Stimulated activated CD8-positive, alpha-beta memory T cell treated with anti-CD3 and anti-CD28 coated beads, Interleukin-7, amount 100 ng/mL, for 24 hours (primary cell): ENCODE measurements around the gene DYNLRB1.
"Not testable (repeated sequence)": the region's sequence is repeated elsewhere in the genome, so short reads cannot be mapped to it uniquely, and the experiment has no call there.

ENCODE experiments used
- DNase-seq: peaks from one replicate; pipeline ENCODE4 v3.0.0-alpha.2; 2020; ENCODE audit warnings: low read depth

Gene DYNLRB1

DNA sequence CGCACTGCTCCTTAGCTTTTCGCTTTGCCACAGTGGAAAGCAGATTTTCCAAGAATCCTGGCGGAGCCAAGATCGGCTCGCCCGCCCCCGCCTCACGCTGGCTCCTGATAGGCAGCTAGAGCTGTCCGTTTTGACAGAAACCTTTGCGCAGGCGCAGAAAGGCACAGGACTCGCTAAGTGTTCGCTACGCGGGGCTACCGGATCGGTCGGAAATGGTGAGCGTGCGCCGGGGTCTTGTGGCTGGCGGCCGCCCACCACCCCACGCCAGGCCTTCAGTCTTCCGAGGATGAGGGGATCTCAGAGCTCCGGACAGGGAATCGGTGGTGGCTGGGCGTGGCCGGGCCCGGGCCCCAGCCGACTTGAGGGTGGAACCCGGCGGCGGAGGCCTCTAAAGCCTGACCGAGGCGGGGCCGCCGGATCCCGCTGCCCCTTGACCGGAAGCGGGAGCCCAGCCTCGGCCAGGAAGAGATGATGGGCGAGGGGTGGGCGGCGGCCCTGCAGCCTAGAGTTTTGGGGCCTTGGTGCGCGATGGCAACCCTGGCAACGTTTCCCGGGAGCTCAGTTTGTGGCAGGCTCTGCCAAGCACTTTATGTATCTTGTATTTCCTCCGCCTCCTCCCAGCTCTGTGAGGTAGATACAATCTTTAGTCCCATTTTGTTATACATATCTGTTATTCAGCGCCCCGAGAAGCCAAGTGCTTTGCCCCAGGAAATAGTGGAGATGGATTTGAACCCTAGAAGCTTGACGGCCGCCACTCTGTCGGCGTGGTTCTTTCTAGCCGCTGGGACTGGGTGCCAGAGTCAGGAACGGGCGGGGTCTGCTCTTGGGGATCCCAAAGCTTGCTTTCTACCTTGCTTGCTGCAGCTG lies at the start of gene DYNLRB1:
Gene DYNLRB1 (plus strand): TSS at position 176 of the 867 bp plus-strand sequence. CDS start 37 bp downstream, at position 213.
- DNase-seq, result peak; percentile 90

DNA sequence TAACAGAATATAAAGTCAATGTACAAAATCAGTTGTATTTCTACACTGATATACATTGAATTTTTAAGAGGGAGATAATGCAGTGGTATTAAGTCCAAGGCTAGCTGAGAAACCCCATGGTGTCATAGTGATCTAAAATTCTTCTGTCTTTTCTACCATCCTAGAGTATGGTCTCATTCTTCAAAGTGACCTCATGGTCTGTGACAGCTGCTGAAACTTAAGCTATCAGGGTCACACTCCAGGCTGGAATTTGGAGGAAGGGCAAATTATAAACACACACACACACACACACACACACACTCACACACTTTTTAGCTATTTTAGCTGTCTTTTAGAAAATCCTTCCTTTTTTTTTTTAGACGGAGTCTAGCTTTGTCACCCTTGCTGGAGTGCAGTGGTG lies 47.3 kb upstream of the DYNLRB1 start:
- DNase-seq, result no peak

DNA sequence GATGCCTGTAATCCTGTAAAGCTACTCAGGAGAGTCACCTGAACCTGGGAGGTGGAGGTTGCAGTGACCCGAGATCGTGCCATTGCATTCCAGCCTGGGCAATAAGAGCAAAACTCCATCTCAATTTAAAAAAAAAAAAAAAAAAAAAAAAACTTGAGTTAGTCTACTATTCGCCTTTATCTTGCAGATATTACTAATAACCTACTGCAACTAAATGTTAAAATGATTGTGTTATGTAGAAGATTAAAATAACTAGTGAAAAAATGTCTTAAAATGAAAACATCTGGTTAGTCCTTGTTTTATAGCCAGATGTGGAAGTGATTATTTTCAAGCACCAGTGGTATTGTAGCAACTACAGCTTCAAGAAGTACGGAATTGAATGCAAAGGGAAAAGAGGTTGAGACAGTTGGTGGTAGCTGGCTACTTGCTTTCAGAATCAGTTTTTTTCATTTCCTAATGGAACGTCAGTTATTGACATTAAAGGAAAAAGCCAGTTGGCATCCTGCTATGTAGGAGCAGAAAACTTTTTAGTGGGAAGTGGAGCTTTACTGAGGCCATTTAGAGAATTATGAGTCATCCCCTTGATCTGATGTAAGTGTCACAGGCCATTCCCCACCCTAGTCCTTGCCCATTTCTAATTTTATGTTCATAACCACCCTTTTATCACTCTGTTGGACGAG lies 43.8 kb upstream of the DYNLRB1 start:
- no peak for DNase-seq

DNA sequence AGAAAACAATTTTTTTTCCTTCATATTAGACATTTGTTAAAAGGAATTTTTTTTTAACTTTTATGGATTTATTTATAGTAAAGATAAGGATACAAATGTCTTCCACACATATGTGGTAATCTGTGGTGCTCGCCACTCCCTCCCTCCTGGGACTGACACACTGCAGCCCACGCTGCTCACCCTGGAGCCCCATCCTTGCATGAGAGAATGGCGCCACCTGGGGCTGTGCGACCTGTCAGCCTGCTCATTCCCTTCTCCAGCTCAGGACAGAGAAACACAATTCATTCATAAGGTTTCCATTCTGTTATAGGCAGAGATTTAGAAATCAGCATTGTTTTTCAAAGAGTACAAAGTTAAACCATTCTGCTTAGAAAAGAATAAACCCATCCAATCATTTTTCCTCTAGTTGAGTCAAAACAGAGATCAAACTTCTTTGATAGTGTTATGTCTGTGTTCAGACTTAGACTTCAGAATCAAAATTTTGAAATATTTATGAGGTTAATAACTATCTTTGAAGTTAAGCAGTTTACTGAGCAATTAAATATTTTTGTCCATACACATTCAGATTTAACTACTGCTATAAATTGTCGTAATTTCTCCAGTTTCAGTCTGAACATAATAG lies 42.8 kb upstream of the DYNLRB1 start:
- no peak for DNase-seq

DNA sequence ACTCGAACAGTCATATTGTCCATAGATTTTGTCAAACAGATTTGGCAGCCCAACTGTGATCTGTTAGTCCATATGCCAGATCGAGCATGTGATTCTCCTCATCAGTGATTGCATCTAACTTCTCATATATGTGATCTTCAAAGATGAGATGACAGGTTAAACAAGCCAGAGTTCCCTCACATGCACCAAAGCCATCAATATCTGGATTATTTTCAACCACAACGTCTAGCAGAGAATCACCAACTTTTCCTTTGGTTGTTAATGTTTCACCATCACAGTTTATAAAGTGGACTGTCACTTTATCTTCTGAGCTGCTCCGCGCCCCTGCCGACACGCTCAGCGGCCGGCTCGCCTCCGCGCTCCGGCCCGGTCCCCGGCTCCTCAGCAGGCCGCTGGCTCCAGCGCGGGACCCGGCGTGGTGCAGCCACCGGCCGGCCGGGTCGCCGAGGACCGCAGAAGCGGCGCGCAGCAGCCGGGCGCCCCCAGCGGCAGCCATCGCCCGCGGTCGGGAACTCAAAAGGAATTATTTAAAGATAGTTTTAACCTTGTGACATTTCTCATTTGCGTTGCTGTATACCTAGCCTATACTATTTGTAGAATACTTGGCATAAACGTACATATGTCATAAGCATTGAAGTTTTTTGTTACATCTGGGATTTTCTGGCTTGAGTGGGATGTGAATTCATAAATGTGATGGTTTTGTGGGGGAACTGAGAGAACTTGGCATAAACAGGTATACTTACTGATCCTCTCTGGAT lies 40.1 kb upstream of the DYNLRB1 start:
- DNase-seq, result peak; percentile 8

DNA sequence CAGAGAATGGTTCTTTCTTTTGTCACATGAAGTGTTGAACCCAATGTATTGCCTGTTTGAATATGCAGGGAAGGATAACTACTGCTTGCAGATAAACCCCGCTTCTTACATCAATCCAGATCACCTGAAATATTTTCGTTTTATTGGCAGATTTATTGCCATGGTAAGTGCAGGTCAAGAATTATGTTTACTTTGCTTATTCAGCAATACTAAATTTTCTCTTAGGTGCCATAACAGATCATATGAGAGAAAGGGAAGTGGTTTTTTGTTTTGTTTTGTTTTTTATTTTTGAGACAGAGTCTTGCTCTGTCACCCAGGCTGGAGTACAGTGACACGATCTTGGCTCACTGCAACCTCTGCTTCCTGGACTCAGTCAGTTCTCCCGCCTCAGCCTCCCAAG lies 36.6 kb upstream of the DYNLRB1 start:
- DNase-seq, result no peak

DNA sequence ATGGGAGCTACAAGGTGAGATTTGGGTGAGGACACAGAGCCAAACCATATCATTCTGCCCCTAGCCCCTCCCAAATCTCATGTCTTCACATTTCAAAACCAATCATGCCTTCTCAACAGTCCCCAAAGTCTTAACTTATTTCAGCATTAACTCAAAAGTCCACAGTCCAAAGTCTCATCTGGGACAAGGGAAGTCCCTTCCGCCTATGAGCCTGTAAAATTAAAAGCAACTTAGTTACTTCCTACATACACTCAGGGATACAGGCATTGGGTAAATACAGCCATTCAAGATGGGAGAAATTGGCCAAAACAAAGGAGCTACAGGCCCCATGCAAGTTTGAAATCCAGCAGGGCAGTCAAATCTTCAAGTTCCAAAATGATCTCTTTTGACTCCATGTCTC lies 34.1 kb upstream of the DYNLRB1 start:
- DNase-seq, result not testable (repeated sequence)

DNA sequence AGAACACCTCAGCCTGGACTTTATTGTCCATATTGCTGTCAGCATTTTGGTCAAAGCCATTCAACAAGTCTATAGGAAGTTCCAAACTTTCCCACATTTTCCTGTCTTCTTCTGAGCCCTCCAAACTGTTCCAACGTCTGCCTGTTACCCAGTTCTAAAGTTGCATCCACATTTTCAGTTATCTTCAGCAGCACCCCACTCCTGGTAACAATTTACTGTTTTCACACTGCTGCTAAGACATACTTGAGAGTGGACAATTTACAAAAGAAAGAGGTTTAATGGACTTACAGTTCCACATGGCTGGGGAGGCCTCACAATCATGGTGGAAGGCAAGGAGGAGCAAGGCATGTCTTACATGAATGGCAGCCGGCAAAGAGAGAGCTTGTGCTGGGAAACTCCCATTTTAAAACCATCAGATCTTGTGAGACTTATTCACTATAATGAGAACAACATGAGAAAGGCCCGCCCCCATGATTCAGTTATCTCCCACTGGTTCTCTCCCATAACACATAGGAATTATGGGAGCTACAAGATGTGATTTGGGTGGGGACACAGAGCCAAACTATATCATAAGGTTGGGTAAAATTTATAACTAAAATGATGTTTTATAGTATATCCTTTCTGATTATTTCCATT lies 32.5 kb upstream of the DYNLRB1 start:
- DNase-seq, result not testable (repeated sequence)

DNA sequence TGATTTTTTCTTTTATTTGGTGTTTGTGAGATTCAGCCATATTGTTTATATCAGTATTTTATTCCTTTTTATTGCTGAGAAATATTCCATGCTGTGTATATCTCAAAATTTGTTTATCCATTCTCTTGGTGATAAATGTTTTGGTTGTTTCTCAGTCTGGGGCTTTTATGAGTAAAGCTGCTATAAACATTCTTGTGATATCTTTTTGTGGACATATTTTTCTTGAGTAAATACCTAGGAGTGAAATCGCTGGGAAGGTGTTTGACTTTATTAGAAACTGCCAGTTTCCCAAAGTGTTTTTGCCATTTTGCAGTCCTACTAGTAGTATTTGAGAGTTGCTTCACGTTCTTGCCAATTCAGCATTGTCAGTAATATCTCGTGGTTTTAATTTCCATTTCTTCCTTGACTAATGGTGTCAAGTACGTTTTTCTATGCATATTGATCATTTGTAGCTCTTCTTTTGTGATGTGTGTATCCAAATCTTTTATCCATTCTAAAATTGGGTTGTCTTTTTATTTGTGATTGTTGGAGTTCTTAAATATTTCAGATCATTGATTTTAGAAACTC lies 31.1 kb upstream of the DYNLRB1 start:
- DNase-seq, result no peak

DNA sequence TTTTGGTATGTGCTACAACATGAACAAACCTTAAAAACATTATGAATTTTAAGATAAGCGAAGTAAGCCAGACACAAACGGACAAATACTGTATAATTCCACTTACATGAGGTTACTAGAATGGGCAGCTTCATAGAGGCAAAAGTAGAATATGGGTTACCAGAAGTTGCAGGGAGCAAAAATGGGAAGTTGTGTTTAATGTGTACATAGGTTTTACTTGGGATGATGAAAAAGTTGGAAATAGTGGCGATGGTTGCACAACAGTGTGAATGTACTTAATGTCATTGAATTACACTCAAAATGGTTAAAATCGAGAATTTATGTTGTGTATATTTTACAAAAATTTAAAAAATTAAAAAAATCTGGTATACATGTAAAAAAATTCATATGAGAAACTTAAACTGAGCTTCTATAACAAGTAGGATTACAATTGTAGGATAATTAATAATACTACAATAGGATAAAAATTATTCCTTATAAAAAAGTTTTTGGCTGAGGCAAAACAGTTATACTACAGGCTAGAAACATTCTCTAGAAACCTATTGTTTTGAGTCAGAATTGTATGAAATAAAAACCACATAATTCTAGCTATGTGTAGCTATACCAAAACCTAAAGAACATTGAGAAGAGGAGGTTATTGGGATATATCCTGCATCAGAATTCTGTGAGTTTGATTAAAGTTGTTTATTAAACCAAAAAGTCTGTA lies 24.8 kb upstream of the DYNLRB1 start:
- DNase-seq, result no peak

DNA sequence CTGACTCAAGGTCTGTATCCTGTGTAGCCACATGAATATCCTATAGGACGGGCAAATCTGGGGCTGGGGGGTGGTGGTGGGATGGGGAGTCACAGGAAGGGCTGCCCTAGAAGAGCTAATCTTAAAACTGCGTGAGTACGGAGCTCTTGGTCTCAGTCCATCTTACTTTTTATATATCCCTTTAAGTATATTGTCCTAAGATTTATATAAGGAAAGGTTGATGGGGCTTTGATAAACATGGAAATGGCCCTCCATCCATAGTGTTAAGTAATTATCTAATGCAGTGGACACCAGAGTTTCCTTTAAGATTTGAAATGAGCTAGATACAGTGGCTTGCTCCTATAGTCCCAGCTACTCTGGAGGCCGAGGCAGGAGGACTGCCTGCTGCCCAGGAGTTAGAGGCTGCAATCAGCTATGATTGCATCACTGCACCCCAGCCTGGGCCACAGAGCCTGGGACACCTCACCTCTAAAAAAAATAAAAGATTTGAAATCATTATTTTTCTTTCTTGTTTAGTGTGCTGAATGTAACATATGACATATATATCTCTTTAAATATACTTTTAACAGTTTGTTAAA lies 24.2 kb upstream of the DYNLRB1 start:
- no peak for DNase-seq

DNA sequence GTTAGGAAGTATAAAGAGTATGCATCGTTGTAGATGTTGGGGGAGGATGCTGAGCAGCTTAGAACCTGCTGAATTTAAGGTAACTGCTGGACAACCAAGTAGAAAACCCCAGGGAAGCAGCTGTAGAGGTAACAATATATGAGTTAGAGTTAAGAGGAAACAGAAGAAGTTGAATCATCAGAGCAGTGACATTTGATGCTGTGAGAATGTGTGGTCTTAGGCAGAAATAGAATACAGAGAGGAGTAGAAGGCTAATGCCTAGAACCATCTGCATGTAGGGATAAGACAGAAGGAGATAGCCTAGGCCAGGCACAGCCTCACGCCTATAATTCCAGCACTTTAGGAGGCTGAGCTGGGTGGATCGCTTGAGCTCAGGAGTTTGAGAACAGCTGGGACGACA lies 22.6 kb upstream of the DYNLRB1 start:
- DNase-seq, result no peak

DNA sequence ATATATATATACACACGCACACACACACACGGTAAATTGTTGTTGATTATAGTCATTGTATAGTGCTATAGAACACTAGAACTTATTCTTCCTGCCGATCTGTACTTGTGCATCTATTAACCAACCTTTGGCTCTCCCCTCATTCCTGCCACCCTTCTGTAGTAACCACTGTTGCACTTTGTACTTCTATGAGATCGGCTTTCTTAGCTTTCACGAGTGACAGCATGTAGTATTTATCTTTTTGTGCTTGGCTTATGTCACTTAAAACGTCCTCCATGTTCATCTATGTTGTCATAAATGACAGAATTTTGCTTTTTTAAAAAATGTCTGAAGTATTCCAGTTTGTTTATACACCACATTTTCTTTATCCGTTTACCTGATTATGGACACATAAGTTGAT lies 20.9 kb upstream of the DYNLRB1 start:
- no peak for DNase-seq

DNA sequence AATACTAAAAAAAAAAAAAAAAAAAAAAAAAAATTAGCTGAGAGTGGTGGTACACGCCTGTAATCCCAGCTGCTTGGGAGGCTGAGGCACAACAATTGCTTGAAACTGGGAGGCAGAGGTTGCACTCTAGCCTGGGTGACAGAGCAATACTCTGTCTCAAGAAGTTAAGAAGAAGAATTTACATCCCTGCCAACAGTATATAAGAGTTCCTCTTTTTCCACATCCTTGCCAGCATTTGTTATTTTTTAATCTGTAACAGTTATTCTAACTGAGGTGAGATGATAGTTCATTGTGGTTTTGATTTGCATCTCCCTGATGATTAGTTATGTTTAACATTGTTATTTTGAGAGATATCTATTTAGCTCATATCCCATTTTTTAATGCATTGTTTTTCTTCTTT lies 20.3 kb upstream of the DYNLRB1 start:
- DNase-seq, result no peak

DNA sequence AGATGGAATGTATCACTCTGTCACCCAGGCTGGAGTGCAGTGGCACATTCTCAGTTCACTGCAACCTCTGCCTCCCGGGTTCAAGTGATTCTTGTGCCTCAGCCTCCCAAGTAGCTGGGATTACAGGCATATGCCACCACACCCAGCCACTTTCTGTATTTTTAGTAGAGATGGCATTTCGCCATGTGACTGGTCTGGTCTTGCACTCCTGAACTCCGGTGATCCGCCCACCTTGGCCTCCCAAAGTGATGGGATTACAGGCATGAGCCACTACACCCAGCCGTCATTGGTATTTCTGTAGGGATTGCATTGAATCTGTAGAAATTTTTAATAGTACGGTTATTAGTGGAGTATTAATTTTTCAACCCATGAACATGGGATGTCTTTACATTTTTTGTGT lies 18.6 kb upstream of the DYNLRB1 start:
- not testable (repeated sequence) for DNase-seq

DNA sequence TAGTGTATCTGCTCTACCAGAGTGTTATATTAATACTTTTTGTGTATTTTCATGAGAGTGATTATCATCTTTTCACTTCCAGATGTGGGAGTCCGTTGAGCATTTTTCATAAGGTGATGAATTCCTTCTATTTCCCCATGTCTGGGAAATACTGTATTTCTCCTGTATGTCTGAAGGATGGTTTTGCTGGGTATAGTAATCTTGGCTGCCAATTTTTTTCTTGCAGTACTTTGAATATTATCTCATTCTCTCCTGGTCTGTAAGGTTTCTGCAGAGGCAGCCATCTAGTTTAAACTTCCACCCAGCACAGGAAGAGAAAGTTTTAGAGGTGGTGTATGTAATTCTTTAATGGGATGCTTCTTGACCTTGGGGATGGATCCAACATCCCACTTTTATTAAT lies 15.4 kb upstream of the DYNLRB1 start:
- DNase-seq, result no peak

DNA sequence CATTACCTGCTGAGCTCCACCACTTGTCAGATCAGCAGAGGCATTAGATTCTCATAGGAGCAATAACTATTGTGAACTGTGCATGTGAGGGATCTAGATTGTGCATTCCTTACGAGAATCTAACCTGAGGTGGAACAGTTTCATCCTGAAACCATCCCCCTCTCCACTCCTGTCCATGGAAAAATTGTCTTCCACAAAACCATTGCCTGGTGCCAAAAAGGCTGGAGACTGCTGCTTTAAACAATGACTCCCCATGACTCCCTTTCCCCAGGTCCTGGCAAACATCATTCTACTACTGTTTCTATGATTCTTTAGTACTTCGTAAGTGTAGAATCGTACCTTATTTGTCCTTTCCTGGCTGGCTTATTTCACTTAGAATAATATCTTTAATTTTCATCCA lies 9.7 kb upstream of the DYNLRB1 start:
- no peak for DNase-seq

DNA sequence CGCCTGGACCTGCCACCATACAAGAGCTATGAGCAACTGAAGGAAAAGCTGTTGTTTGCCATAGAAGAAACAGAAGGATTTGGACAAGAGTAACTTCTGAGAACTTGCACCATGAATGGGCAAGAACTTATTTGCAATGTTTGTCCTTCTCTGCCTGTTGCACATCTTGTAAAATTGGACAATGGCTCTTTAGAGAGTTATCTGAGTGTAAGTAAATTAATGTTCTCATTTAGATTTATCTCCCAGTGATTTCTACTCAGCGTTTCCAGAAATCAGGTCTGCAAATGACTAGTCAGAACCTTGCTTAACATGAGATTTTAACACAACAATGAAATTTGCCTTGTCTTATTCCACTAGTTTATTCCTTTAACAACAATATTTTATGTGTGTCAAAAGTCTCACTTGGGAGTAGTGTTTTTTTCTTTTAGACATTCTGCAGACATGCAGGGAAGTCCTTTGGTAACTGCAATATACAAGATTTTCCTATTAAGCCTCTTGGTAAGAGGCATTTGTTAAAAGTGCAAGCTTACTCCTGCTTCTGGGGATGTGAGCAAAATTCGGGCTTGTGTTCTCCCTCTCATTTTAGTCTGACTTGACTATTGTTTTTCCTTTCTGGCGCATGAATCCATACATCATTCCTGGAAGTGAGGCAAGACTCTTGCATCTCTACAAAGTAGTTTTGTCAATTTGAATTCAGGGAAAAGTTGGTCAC lies 8.4 kb upstream of the DYNLRB1 start:
- no peak for DNase-seq

DNA sequence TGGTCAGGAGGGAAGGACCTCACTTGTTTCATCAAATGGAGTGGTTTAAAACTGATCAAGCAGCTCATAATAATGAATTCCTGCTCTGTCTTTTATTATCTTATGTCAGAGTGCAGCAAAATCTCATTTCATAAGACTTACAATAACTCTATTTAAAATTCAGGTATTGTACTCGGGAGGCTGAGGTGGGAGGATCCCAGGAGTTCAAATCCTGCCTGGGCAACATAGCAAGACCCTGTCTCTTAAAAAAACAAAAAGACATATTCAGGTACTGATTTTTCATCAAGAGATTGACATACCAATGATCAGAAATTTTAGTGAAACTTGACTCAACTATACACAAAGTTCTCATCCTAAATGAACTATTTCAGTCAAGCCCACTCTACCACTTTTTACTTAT lies 5.6 kb upstream of the DYNLRB1 start:
- no peak for DNase-seq

DNA sequence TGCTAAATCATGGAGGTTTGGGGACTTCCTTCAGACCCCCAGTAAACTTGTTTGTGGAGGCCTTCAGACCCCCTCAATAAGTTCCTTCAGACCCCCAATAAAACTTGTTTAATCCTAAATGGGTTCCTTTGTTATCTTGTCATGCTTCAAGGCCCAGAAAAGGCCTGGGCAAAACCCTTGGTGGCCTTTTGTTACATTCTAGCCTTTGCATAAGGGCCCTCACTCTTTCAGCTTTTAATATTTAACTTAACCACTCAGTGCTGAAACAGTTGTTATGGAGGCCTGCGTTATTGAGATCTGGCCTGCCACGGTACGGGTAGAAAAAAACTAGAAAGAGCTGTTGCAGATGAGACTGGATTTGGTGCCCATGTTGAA lies 4.3 kb upstream of the DYNLRB1 start:
- no peak for DNase-seq
